GM23338 (cell line): ENCODE data around the gene TLE2. TPM values are rescaled to one million over a fixed set of nuclear protein-coding genes. Genes with fewer than 3 reads are reported as not detected.

Experiments
- ATAC-seq: fragments of 200-7000 bp; cut with Tn5 transposase; 3 replicates; pipeline ENCODE4 v1.9.1; 2020
- DNase-seq: peaks from one replicate; pipeline ENCODE4 v3.0.0-alpha.2; 2015; ENCODE audit warnings: low spot score
- H2AFZ ChIP-seq: fragments of 200-600 bp; sonication (generic); 2 replicates; pipeline ENCODE4 v1.8.0; 2016; ENCODE audit warnings: antibody characterized with exemption, mild to moderate bottlenecking, moderate library complexity
- H3F3A ChIP-seq: fragments of 200-600 bp; sonication (generic); replicated peaks from 2 replicates; pipeline ENCODE4 v1.8.0; 2017; ENCODE audit warnings: antibody characterized with exemption, mixed run types, low read depth
- H3K27ac ChIP-seq: fragments of 200-600 bp; sonication (generic); 2 replicates; pipeline ENCODE4 v1.6.1; 2016; ENCODE audit warnings: low read depth
- H3K27me3 ChIP-seq: fragments of 200-600 bp; sonication (generic); 2 replicates; pipeline ENCODE4 v1.8.0; 2016; ENCODE audit warnings: mild to moderate bottlenecking, mixed run types, moderate library complexity; ENCODE audit not compliant: insufficient read depth
- H3K36me3 ChIP-seq: fragments of 200-600 bp; sonication (generic); 2 replicates; pipeline ENCODE4 v1.8.0; 2016; ENCODE audit warnings: mild to moderate bottlenecking; ENCODE audit not compliant: insufficient read depth
- H3K4me1 ChIP-seq: fragments of 200-600 bp; sonication (generic); 2 replicates; pipeline ENCODE4 v1.8.0; 2016; ENCODE audit warnings: mild to moderate bottlenecking, moderate library complexity; ENCODE audit not compliant: insufficient read depth
- H3K4me2 ChIP-seq: fragments of 200-600 bp; sonication (generic); 2 replicates; pipeline ENCODE4 v1.7.1; 2017; ENCODE audit warnings: mixed run types
- H3K4me3 ChIP-seq: fragments of 200-600 bp; sonication (generic); 2 replicates; pipeline ENCODE4 v1.6.1; 2016; ENCODE audit warnings: mixed run types
- H3K79me2 ChIP-seq: fragments of 200-600 bp; sonication (generic); replicated peaks from 2 replicates; pipeline ENCODE4 v1.8.0; 2017; ENCODE audit warnings: mild to moderate bottlenecking; ENCODE audit not compliant: insufficient read depth
- H3K9me2 ChIP-seq: fragments of 200-600 bp; sonication (generic); 2 replicates; pipeline ENCODE4 v1.8.0; 2017; ENCODE audit not compliant: insufficient read depth
- H4K20me1 ChIP-seq: fragments of 200-600 bp; sonication (generic); replicated peaks from 2 replicates; pipeline ENCODE4 v1.8.0; 2017; ENCODE audit warnings: mild to moderate bottlenecking; ENCODE audit not compliant: insufficient read depth
- H3K27ac Mint-ChIP-seq: 2 replicates; pipeline ENCODE4 v1.8.0; 2020; ENCODE audit warnings: inconsistent platforms, mild to moderate bottlenecking, moderate library complexity, mixed read lengths
- H3K27me3 Mint-ChIP-seq: 3 replicates; pipeline ENCODE4 v1.8.0; 2022; ENCODE audit warnings: low read depth, mild to moderate bottlenecking, moderate library complexity, mixed read lengths, inconsistent platforms; ENCODE audit not compliant: insufficient read depth, poor library complexity
- H3K36me3 Mint-ChIP-seq: 3 replicates; pipeline ENCODE4 v1.8.0; 2021; ENCODE audit warnings: low read depth, mild to moderate bottlenecking, inconsistent platforms, moderate library complexity, mixed read lengths
- H3K4me1 Mint-ChIP-seq: 3 replicates; pipeline ENCODE4 v1.8.0; 2020; ENCODE audit warnings: mild to moderate bottlenecking, inconsistent platforms, mixed read lengths
- H3K4me3 Mint-ChIP-seq: 3 replicates; pipeline ENCODE4 v1.8.0; 2021; ENCODE audit warnings: moderate library complexity, mild to moderate bottlenecking, inconsistent platforms, mixed read lengths
- H3K9me3 Mint-ChIP-seq: 3 replicates; pipeline ENCODE4 v1.8.0; 2020; ENCODE audit warnings: moderate library complexity, mild to moderate bottlenecking, inconsistent platforms, mixed read lengths
- CREB1 ChIP-seq: fragments of 250-450 bp; sonication (Bioruptor Pico); IDR thresholded peaks from 2 replicates; pipeline ENCODE4 v1.5.0; 2020; ENCODE audit warnings: low read depth, mild to moderate bottlenecking, moderate library complexity
- ETS1 ChIP-seq: IDR thresholded peaks from 2 replicates; pipeline ENCODE4 v1.6.1; 2016; ENCODE audit warnings: antibody characterized with exemption
- EZH2 ChIP-seq: fragments of 200-600 bp; sonication (generic); IDR thresholded peaks from one replicate; pipeline ENCODE4 v1.8.0; 2017; ENCODE audit warnings: antibody characterized with exemption, mild to moderate bottlenecking, low read depth; ENCODE audit not compliant: unreplicated experiment
- POLR2AphosphoS5 ChIP-seq: IDR thresholded peaks from 2 replicates; pipeline ENCODE4 v1.6.1; 2016; ENCODE audit warnings: antibody characterized with exemption, low read depth
- REST ChIP-seq: IDR thresholded peaks from one replicate; pipeline ENCODE4 v1.6.1; 2018; ENCODE audit warnings: antibody characterized with exemption; ENCODE audit not compliant: unreplicated experiment
- ZNF114 ChIP-seq: fragments of 250-450 bp; sonication (Bioruptor Pico); IDR thresholded peaks from 2 replicates; pipeline ENCODE4 v1.5.0; 2020; ENCODE audit warnings: mild to moderate bottlenecking, moderate library complexity
- ZNF331 ChIP-seq: fragments of 250-450 bp; sonication (Bioruptor Pico); IDR thresholded peaks from 2 replicates; pipeline ENCODE4 v1.5.0; 2020; ENCODE audit warnings: low read depth, mild to moderate bottlenecking, moderate library complexity
- ZNF462 ChIP-seq: fragments of 250-450 bp; sonication (Bioruptor Pico); IDR thresholded peaks from 2 replicates; pipeline ENCODE4 v1.5.0; 2020; ENCODE audit warnings: mild to moderate bottlenecking, moderate library complexity
- polyA plus RNA-seq: library from polyadenylated mRNA; unstranded; fragments of >200 nt; fragmentation: Nextera tagmentation; extraction: Ambion mirVana; gene quantifications from 2 replicates; pipeline ENCODE4 v1.2.1, GENCODE V29; 2016
- total RNA-seq: library from RNA; depleted of rRNA; stranded (reverse); fragments of >200 nt; shearing (Covaris generic); gene quantifications from 2 replicates; pipeline ENCODE4 v1.2.3, GENCODE V29; 2014

TLE2 gene
- total and polyA plus RNA-seq, 2 experiments from 2014 or later, result 5.2 to 22.8 TPM

- TF ChIP-seq ZNF462 (CRISPR knock-in tag) (no peak), CREB1 (no peak), EZH2 (no peak), POLR2AphosphoS5 (no peak)
These were observed 9.7 kb downstream of the TLE2 start (continued) for GRCh38 chr19:3019211-3019854.

GRCh38 chr19:3017923-3018322, 11.2 kb downstream of the TLE2 start:
- H3K9me2 ChIP-seq, result no peaks in the 10 kb centered on the region
- ATAC-seq, result no peak

More at GRCh38 chr19:3017923-3018322, 11.2 kb downstream of the TLE2 start:
- Histone ChIP-seq H2AFZ (no peak overlapping the region), H3K36me3 (no peaks in the 10 kb centered on the region), H3K27ac (no peak overlapping the region), H3K4me1 (no peaks in the 10 kb centered on the region), H3K27me3 (no peaks in the 10 kb centered on the region), H3F3A (no peaks in the 10 kb centered on the region), H3K4me2 (no peak overlapping the region), H4K20me1 (no peaks in the 10 kb centered on the region), H3K4me3 (no peak overlapping the region), H3K79me2 (no peaks in the 10 kb centered on the region)
- H3K27ac Mint-ChIP-seq, result no peak overlapping the region
- H3K9me3 Mint-ChIP-seq, result no peaks in the 10 kb centered on the region
- peaks cover 8% of the 10 kb centered on the region; the same call in 2 of the 3 replicates for H3K4me1 Mint-ChIP-seq
- H3K4me3 Mint-ChIP-seq, result no peak overlapping the region
- no peaks in the 10 kb centered on the region for H3K36me3 Mint-ChIP-seq
- TF ChIP-seq EZH2 (no peak), ZNF114 (CRISPR knock-in tag) (no peak), ETS1 (no peak), REST (no peak), ZNF331 (no peak)
- H3K27me3 Mint-ChIP-seq, result peaks cover 23% of the 10 kb centered on the region
- no peak for DNase-seq
